GM23338 (cell line): ENCODE results near the gene BBOX1. TPM values are rescaled to one million over a fixed set of nuclear protein-coding genes. Genes with fewer than 3 reads are reported as not detected.

Experiments
- ATAC-seq: fragments of 200-7000 bp; cut with Tn5 transposase; 3 replicates; pipeline ENCODE4 v1.9.1; 2020
- DNase-seq: peaks from one replicate; pipeline ENCODE4 v3.0.0-alpha.2; 2015; ENCODE audit warnings: low spot score
- H2AFZ ChIP-seq: fragments of 200-600 bp; sonication (generic); 2 replicates; pipeline ENCODE4 v1.8.0; 2016; ENCODE audit warnings: antibody characterized with exemption, mild to moderate bottlenecking, moderate library complexity
- H3F3A ChIP-seq: fragments of 200-600 bp; sonication (generic); replicated peaks from 2 replicates; pipeline ENCODE4 v1.8.0; 2017; ENCODE audit warnings: antibody characterized with exemption, mixed run types, low read depth
- H3K27ac ChIP-seq: fragments of 200-600 bp; sonication (generic); 2 replicates; pipeline ENCODE4 v1.6.1; 2016; ENCODE audit warnings: low read depth
- H3K27me3 ChIP-seq: fragments of 200-600 bp; sonication (generic); 2 replicates; pipeline ENCODE4 v1.8.0; 2016; ENCODE audit warnings: mild to moderate bottlenecking, mixed run types, moderate library complexity; ENCODE audit not compliant: insufficient read depth
- H3K36me3 ChIP-seq: fragments of 200-600 bp; sonication (generic); 2 replicates; pipeline ENCODE4 v1.8.0; 2016; ENCODE audit warnings: mild to moderate bottlenecking; ENCODE audit not compliant: insufficient read depth
- H3K4me1 ChIP-seq: fragments of 200-600 bp; sonication (generic); 2 replicates; pipeline ENCODE4 v1.8.0; 2016; ENCODE audit warnings: mild to moderate bottlenecking, moderate library complexity; ENCODE audit not compliant: insufficient read depth
- H3K4me2 ChIP-seq: fragments of 200-600 bp; sonication (generic); 2 replicates; pipeline ENCODE4 v1.7.1; 2017; ENCODE audit warnings: mixed run types
- H3K4me3 ChIP-seq: fragments of 200-600 bp; sonication (generic); 2 replicates; pipeline ENCODE4 v1.6.1; 2016; ENCODE audit warnings: mixed run types
- H3K79me2 ChIP-seq: fragments of 200-600 bp; sonication (generic); replicated peaks from 2 replicates; pipeline ENCODE4 v1.8.0; 2017; ENCODE audit warnings: mild to moderate bottlenecking; ENCODE audit not compliant: insufficient read depth
- H3K9me2 ChIP-seq: fragments of 200-600 bp; sonication (generic); 2 replicates; pipeline ENCODE4 v1.8.0; 2017; ENCODE audit not compliant: insufficient read depth
- H4K20me1 ChIP-seq: fragments of 200-600 bp; sonication (generic); replicated peaks from 2 replicates; pipeline ENCODE4 v1.8.0; 2017; ENCODE audit warnings: mild to moderate bottlenecking; ENCODE audit not compliant: insufficient read depth
- H3K27ac Mint-ChIP-seq: 2 replicates; pipeline ENCODE4 v1.8.0; 2020; ENCODE audit warnings: inconsistent platforms, mild to moderate bottlenecking, moderate library complexity, mixed read lengths
- H3K27me3 Mint-ChIP-seq: 3 replicates; pipeline ENCODE4 v1.8.0; 2022; ENCODE audit warnings: low read depth, mild to moderate bottlenecking, moderate library complexity, mixed read lengths, inconsistent platforms; ENCODE audit not compliant: insufficient read depth, poor library complexity
- H3K36me3 Mint-ChIP-seq: 3 replicates; pipeline ENCODE4 v1.8.0; 2021; ENCODE audit warnings: low read depth, mild to moderate bottlenecking, inconsistent platforms, moderate library complexity, mixed read lengths
- H3K4me1 Mint-ChIP-seq: 3 replicates; pipeline ENCODE4 v1.8.0; 2020; ENCODE audit warnings: mild to moderate bottlenecking, inconsistent platforms, mixed read lengths
- H3K4me3 Mint-ChIP-seq: 3 replicates; pipeline ENCODE4 v1.8.0; 2021; ENCODE audit warnings: moderate library complexity, mild to moderate bottlenecking, inconsistent platforms, mixed read lengths
- H3K9me3 Mint-ChIP-seq: 3 replicates; pipeline ENCODE4 v1.8.0; 2020; ENCODE audit warnings: moderate library complexity, mild to moderate bottlenecking, inconsistent platforms, mixed read lengths
- CTCF ChIP-seq, 2 experiments: fragments of 200-600 bp in 1 of 2; sonication (generic) in 1 of 2; conservative IDR thresholded peaks; 2 replicates each; pipeline versions ENCODE4 v1.5.1 to v1.6.1; 2016 to 2017; ENCODE audit warnings: antibody characterized with exemption in 2 of 2, low read depth in 2 of 2, mild to moderate bottlenecking in 2 of 2, moderate library complexity in 1 of 2
- ETS1 ChIP-seq: IDR thresholded peaks from 2 replicates; pipeline ENCODE4 v1.6.1; 2016; ENCODE audit warnings: antibody characterized with exemption
- EZH2phosphoT487 ChIP-seq: fragments of 200-600 bp; sonication (generic); IDR thresholded peaks from one replicate; pipeline ENCODE4 v1.8.1; 2018; ENCODE audit warnings: antibody characterized with exemption; ENCODE audit not compliant: unreplicated experiment
- STAT1 ChIP-seq: IDR thresholded peaks from one replicate; pipeline ENCODE4 v1.6.1; 2016; ENCODE audit warnings: antibody characterized with exemption; ENCODE audit not compliant: unreplicated experiment
- ZNF462 ChIP-seq: fragments of 250-450 bp; sonication (Bioruptor Pico); IDR thresholded peaks from 2 replicates; pipeline ENCODE4 v1.5.0; 2020; ENCODE audit warnings: mild to moderate bottlenecking, moderate library complexity
- polyA plus RNA-seq: library from polyadenylated mRNA; unstranded; fragments of >200 nt; fragmentation: Nextera tagmentation; extraction: Ambion mirVana; gene quantifications from 2 replicates; pipeline ENCODE4 v1.2.1, GENCODE V29; 2016
- total RNA-seq: library from RNA; depleted of rRNA; stranded (reverse); fragments of >200 nt; shearing (Covaris generic); gene quantifications from 2 replicates; pipeline ENCODE4 v1.2.3, GENCODE V29; 2014

The BBOX1 gene
- total and polyA plus RNA-seq, 2 experiments from 2014 or later: not detected

- TF ChIP-seq ZNF462 (CRISPR knock-in tag) (no peak), EZH2phosphoT487 (no peak)
Measured at GRCh38 chr11:27083241-27083640, 42.6 kb downstream of the BBOX1 start (continued).

GRCh38 chr11:27083782-27084181 lies 43.2 kb downstream of the BBOX1 start:
- H3K4me2 ChIP-seq: no peak overlapping the region
- H3K36me3 ChIP-seq: no peaks in the 10 kb centered on the region
- H3K79me2 ChIP-seq: no peaks in the 10 kb centered on the region
- ATAC-seq (no peak), DNase-seq (no peak)
- H3K9me2 ChIP-seq: no peaks in the 10 kb centered on the region; the same call in 1 of the 2 replicates
- H3K27ac Mint-ChIP-seq: no peak overlapping the region
- no peaks in the 10 kb centered on the region for H4K20me1 ChIP-seq
- H3K4me3 Mint-ChIP-seq: no peak overlapping the region
- H3K27me3 Mint-ChIP-seq: no peaks in the 10 kb centered on the region
- no peaks in the 10 kb centered on the region for H3F3A ChIP-seq
- H3K27ac ChIP-seq: no peak overlapping the region
- peaks cover 10% of the 10 kb centered on the region for H3K4me1 Mint-ChIP-seq
- 0 out of 2 replicates have a peak, but pooled peaks cover 4% of the 10 kb centered on the region for H3K4me1 ChIP-seq
- H3K9me3 Mint-ChIP-seq: no peaks in the 10 kb centered on the region
- H3K4me3 ChIP-seq: no peak overlapping the region
- H3K36me3 Mint-ChIP-seq: no peaks in the 10 kb centered on the region
- H3K27me3 ChIP-seq: no peaks in the 10 kb centered on the region
- H2AFZ ChIP-seq: no peak overlapping the region
- no peak for TF ChIP-seq ETS1
- TF ChIP-seq CTCF (conservative IDR thresholded peaks at IDR 0.05; ENCODE audit: low read depth in 2 of 2): no peak
- TF ChIP-seq ZNF462 (CRISPR knock-in tag): no peak
- no peak for TF ChIP-seq STAT1
